Stomach (tissue), 4 donors: Measurements from ENCODE around the gene LRRC61.

Source experiments
- CTCF ChIP-seq, 7 experiments: fragments of 450-650 bp in 4 of 7; fragments of 200-600 bp in 3 of 7; sonication (generic) in 3 of 7; IDR thresholded peaks; one replicate each; pipeline ENCODE4 v1.5.1; 2016 to 2019; ENCODE audit warnings: antibody characterized with exemption in 7 of 7, control low read depth in 2 of 7, mild to moderate bottlenecking in 1 of 7
- EP300 ChIP-seq: sonication (generic); formaldehyde crosslinking; IDR thresholded peaks from one replicate; pipeline ENCODE4 v1.6.1; 2017; ENCODE audit warnings: antibody characterized with exemption
- POLR2A ChIP-seq, 4 donors: fragments of 450-650 bp; IDR thresholded peaks; one replicate each; pipeline ENCODE4 v1.6.1; 2016; ENCODE audit warnings: antibody characterized with exemption in 4 of 4, control low read depth in 2 of 4, mild to moderate bottlenecking in 1 of 4, moderate library complexity in 1 of 4
- POLR2AphosphoS5 ChIP-seq, 3 donors: sonication (generic); formaldehyde crosslinking; IDR thresholded peaks; one replicate each; pipeline ENCODE4 v1.6.1; 2016; ENCODE audit warnings: antibody characterized with exemption in 3 of 3

GRCh38 chr7:150371996-150372270, 48.8 kb downstream of the LRRC61 start:
- TF ChIP-seq CTCF (IDR thresholded peaks at IDR 0.05) (no peak), POLR2AphosphoS5 (IDR thresholded peaks at IDR 0.05) (no peak), EP300 (no peak), POLR2A (IDR thresholded peaks at IDR 0.05) (no peak)
